T-cell (primary cell): Measurements from ENCODE around the gene ZNF280A. TPM values are rescaled to one million over a fixed set of nuclear protein-coding genes. Genes with fewer than 3 reads are reported as not detected.
"Not testable (repeated sequence)": the region's sequence is repeated elsewhere in the genome, so short reads cannot be mapped to it uniquely, and the experiment has no call there.

Experiments used
- ATAC-seq, 4 experiments: fragments of 200-7000 bp in 3 of 4; fragments of 150-1000 bp in 1 of 4; cut with Tn5 transposase; replicated peaks in 1 of 4; 1 replicate in 3 of 4; 2 replicates in 1 of 4; pipeline ENCODE4 v1.10.0; 2021; ENCODE audit warnings: moderate library complexity in 3 of 4, mild to moderate bottlenecking in 2 of 4, moderate number of reproducible peaks in 1 of 4
- CTCF ChIA-PET, 2 donors: fragments of 300-600 bp; sonication (Branson Sonifier 250); formaldehyde crosslinking; loops; one replicate each; lab custom pipeline; 2022; ENCODE audit warnings: antibody characterized with exemption in 2 of 2; lab: Charles Lee
- POLR2A ChIA-PET, 2 donors: fragments of 300-600 bp; sonication (Branson Sonifier 250); formaldehyde crosslinking; loops; one replicate each; lab custom pipeline; 2022; ENCODE audit warnings: antibody characterized with exemption in 2 of 2; lab: Charles Lee
- DNase-seq, 35 experiments: peaks; one replicate each; pipeline versions ENCODE4 v3.0.0 to v3.0.0-alpha.2; 2013 to 2023
- H3K27ac ChIP-seq: one replicate; pipeline ENCODE4 v1.5.1; 2013; ENCODE audit warnings: low read length
- H3K27me3 ChIP-seq, 2 experiments: replicated peaks in 1 of 2; 1 replicate in 1 of 2; 2 replicates in 1 of 2; pipeline versions ENCODE4 v1.6.1 to v1.7.0; 2013; ENCODE audit warnings: low read length in 1 of 2, mixed read lengths in 1 of 2; ENCODE audit not compliant: control insufficient read depth in 2 of 2, insufficient read depth in 2 of 2; ENCODE audit errors: extremely low read depth in 1 of 2
- H3K36me3 ChIP-seq, 2 donors: 1 replicate in 1 of 2; 2 replicates in 1 of 2; pipeline versions ENCODE4 v1.6.1 to v1.7.0; 2013; ENCODE audit warnings: low read length in 1 of 2; ENCODE audit not compliant: control insufficient read depth in 2 of 2, insufficient read depth in 1 of 2; ENCODE audit errors: extremely low read depth in 1 of 2
- H3K4me1 ChIP-seq, 2 experiments: 1 replicate in 1 of 2; 2 replicates in 1 of 2; pipeline versions ENCODE4 v1.6.1 to v1.7.0; 2013; ENCODE audit warnings: low read length in 2 of 2, mixed read lengths in 1 of 2; ENCODE audit not compliant: insufficient read depth in 2 of 2, control insufficient read depth in 1 of 2; ENCODE audit errors: extremely low read depth in 1 of 2
- H3K4me3 ChIP-seq, 2 donors: 1 replicate in 1 of 2; 2 replicates in 1 of 2; pipeline versions ENCODE4 v1.5.1 to v1.7.0; 2013; ENCODE audit warnings: mild to moderate bottlenecking in 2 of 2, low read length in 1 of 2, moderate library complexity in 1 of 2; ENCODE audit not compliant: control insufficient read depth in 1 of 2; ENCODE audit errors: extremely low read depth in 1 of 2
- H3K9me3 ChIP-seq: 2 replicates; pipeline ENCODE4 v1.7.0; 2013
- H3K27ac Mint-ChIP-seq, 2 donors: one replicate each; pipeline ENCODE4 v1.8.0; 2020 to 2021; ENCODE audit warnings: mild to moderate bottlenecking in 2 of 2, mixed read lengths in 2 of 2
- H3K27me3 Mint-ChIP-seq, 2 donors: one replicate each; pipeline ENCODE4 v1.8.0; 2021 to 2022; ENCODE audit warnings: mixed read lengths in 2 of 2
- H3K36me3 Mint-ChIP-seq: one replicate; pipeline ENCODE4 v1.8.0; 2021; ENCODE audit warnings: mixed read lengths
- H3K4me1 Mint-ChIP-seq, 3 donors: one replicate each; pipeline ENCODE4 v1.8.0; 2020 to 2022; ENCODE audit warnings: mixed read lengths in 3 of 3, mild to moderate bottlenecking in 1 of 3
- H3K4me3 Mint-ChIP-seq, 3 donors: one replicate each; pipeline ENCODE4 v1.8.0; 2020 to 2022; ENCODE audit warnings: mild to moderate bottlenecking in 3 of 3, mixed read lengths in 3 of 3, moderate library complexity in 3 of 3
- H3K9me3 Mint-ChIP-seq, 3 donors: one replicate each; pipeline ENCODE4 v1.8.0; 2020 to 2022; ENCODE audit warnings: mixed read lengths in 3 of 3
- WGBS: methylation state at CpG from one replicate; pipeline ENCODE4 v1.1.5; 2013; ENCODE audit warnings: missing lambda C conversion rate; ENCODE audit not compliant: insufficient coverage; 5-methylcytosine and 5-hydroxymethylcytosine counted together
- total RNA-seq, 35 experiments: library from RNA in 6 of 35; stranded (reverse) in 6 of 35; fragments of 120-200 nt in 1 of 35; gene quantifications; one replicate each; pipeline versions ENCODE4 v1.2.1 to v1.2.4 and lab custom pipeline; 2013 to 2026

ZNF280A gene
- total RNA-seq, 5 donors from 2014 or later (not counting 1 experiment from before 2014, with no cell fraction given): not detected

- peaks cover 7 to 13% of the 10 kb centered on the region in 2 donors for H3K27me3 Mint-ChIP-seq
- ATAC-seq: peak; percentile 98 to 99 (median 99)
- 3% methylated on average over 62 of the region's 72 CpGs for WGBS
- POLR2A ChIA-PET: no interaction called here
- H3K36me3 Mint-ChIP-seq: peaks cover 19% of the 10 kb centered on the region
- CTCF ChIA-PET: interaction anchor here in 1 of 2 donors (0.5 to 1.0 kb wide), 4 partner anchors 12 to 311 kb away, joined by 3 read pairs; no protein-coding TSS in a partner anchor
- peaks cover 17 to 23% (median 18%) of the 10 kb centered on the region in 3 donors for H3K4me1 Mint-ChIP-seq
- H3K27me3 ChIP-seq: peaks cover 0 to 3% of the 10 kb centered on the region in 2 experiments
- DNase-seq: peak; percentile 67 to 90 (median 77)
- no peaks in the 10 kb centered on the region for H3K36me3 ChIP-seq
- peaks cover 2 to 12% of the 10 kb centered on the region in 2 experiments for H3K4me1 ChIP-seq
- no peak within 1 kb of the TSS for H3K27ac ChIP-seq
- no peaks in the 10 kb centered on the region for H3K9me3 ChIP-seq
- H3K27ac Mint-ChIP-seq: peak within 1 kb of the TSS in 1 of 2 donors; percentile 12
- H3K4me3 ChIP-seq: peak within 1 kb of the TSS; percentile 79 to 83
- peaks cover 0 to 5% (median 0%) of the 10 kb centered on the region in 3 donors for H3K9me3 Mint-ChIP-seq
- peak within 1 kb of the TSS; percentile 76 to 82 (median 81) for H3K4me3 Mint-ChIP-seq
Measured at GRCh38 chr22:22508274-22509176, 11.5 kb downstream of the ZNF280A start, which contains the start of gene ZNF280B. Gene ZNF280B (minus strand): TSS chr22:22508742. CDS start chr22:22489398, 19,344 bp downstream.

GRCh38 chr22:22507743-22508273, 12.3 kb downstream of the ZNF280A start:
- DNase-seq: peak in 3 of 35 experiments; percentile 1 to 12 (median 4)
- no peak overlapping the region for H3K27ac ChIP-seq
- peak in 2 of 4 experiments; percentile 2 to 10 for ATAC-seq
- no peaks in the 10 kb centered on the region for H3K27me3 ChIP-seq
- H3K36me3 ChIP-seq: peaks cover 0 to 3% of the 10 kb centered on the region in 2 donors
- H3K4me3 ChIP-seq: peak overlapping the region; percentile 79 to 83
- CTCF ChIA-PET: no interaction called here
- 39% methylated on average over 11 of the region's 13 CpGs for WGBS
- Mint-ChIP-seq H3K4me3 (peak overlapping the region; percentile 76 to 82 (median 81)), H3K4me1 (peaks cover 17 to 23% (median 18%) of the 10 kb centered on the region in 3 donors), H3K27ac (peak overlapping the region in 1 of 2 donors; percentile 12), H3K27me3 (peaks cover 4 to 8% of the 10 kb centered on the region in 2 donors), H3K9me3 (peaks cover 0 to 5% (median 0%) of the 10 kb centered on the region in 3 donors), H3K36me3 (peaks cover 25% of the 10 kb centered on the region)
- peaks cover 2 to 12% of the 10 kb centered on the region in 2 experiments for H3K4me1 ChIP-seq
- POLR2A ChIA-PET: no interaction called here
- H3K9me3 ChIP-seq: no peaks in the 10 kb centered on the region

- no peak for ATAC-seq
- Mint-ChIP-seq H3K9me3 (peaks cover 0 to 5% (median 0%) of the 10 kb centered on the region in 3 donors), H3K4me1 (peaks cover 17 to 23% (median 18%) of the 10 kb centered on the region in 3 donors), H3K27me3 (no peaks in the 10 kb centered on the region), H3K36me3 (peaks cover 36% of the 10 kb centered on the region), H3K27ac (no peak overlapping the region), H3K4me3 (peak overlapping the region in 2 of 3 donors; percentile 42 to 76)
- H3K4me1 ChIP-seq: peaks cover 2 to 12% of the 10 kb centered on the region in 2 experiments
- H3K27me3 ChIP-seq: no peaks in the 10 kb centered on the region
- POLR2A ChIA-PET: no interaction called here
- CTCF ChIA-PET: no interaction called here
- H3K9me3 ChIP-seq: no peaks in the 10 kb centered on the region
- WGBS: no CpG with 5 or more reads among the region's 1 CpG
- no peak overlapping the region for H3K27ac ChIP-seq
- peaks cover 0 to 3% of the 10 kb centered on the region in 2 donors for H3K36me3 ChIP-seq
- no peak overlapping the region for H3K4me3 ChIP-seq
- no peak for DNase-seq
Measured at GRCh38 chr22:22506736-22507135, 13.3 kb downstream of the ZNF280A start.

GRCh38 chr22:22498267-22498666, 21.8 kb downstream of the ZNF280A start:
- Histone ChIP-seq H3K27ac (no peak overlapping the region), H3K9me3 (no peaks in the 10 kb centered on the region), H3K27me3 (no peaks in the 10 kb centered on the region), H3K4me3 (no peak overlapping the region), H3K36me3 (peaks cover 0 to 4% of the 10 kb centered on the region in 2 donors), H3K4me1 (no peaks in the 10 kb centered on the region)
- no CpG with 5 or more reads among the region's 2 CpGs for WGBS
- Mint-ChIP-seq H3K27ac (no peak overlapping the region), H3K9me3 (no peaks in the 10 kb centered on the region), H3K36me3 (peaks cover 28% of the 10 kb centered on the region), H3K27me3 (no peaks in the 10 kb centered on the region), H3K4me3 (no peak overlapping the region), H3K4me1 (no peaks in the 10 kb centered on the region)
- POLR2A ChIA-PET: no interaction called here
- CTCF ChIA-PET: no interaction called here
- ATAC-seq (no peak), DNase-seq (no peak)

GRCh38 chr22:22491589-22491988, 28.5 kb downstream of the ZNF280A start:
- not testable (repeated sequence) for H3K4me3 ChIP-seq, H3K4me3 Mint-ChIP-seq, H3K27ac ChIP-seq, H3K27me3 ChIP-seq, ATAC-seq, DNase-seq, H3K9me3 ChIP-seq, H3K4me1 ChIP-seq, H3K27me3 Mint-ChIP-seq, H3K4me1 Mint-ChIP-seq, H3K9me3 Mint-ChIP-seq, H3K27ac Mint-ChIP-seq
- H3K36me3 ChIP-seq: peaks cover 3 to 11% of the 10 kb centered on the region in 2 donors
- 97% methylated on average over 3 of the region's 3 CpGs for WGBS
- POLR2A ChIA-PET: interaction anchor here in 1 of 2 donors (0.7 kb wide), 1 partner anchor 22 kb away, joined by 3 read pairs; no protein-coding TSS in a partner anchor
- peaks cover 38% of the 10 kb centered on the region for H3K36me3 Mint-ChIP-seq
- CTCF ChIA-PET: interaction anchor here in 1 of 2 donors (0.6 kb wide), 2 partner anchors 151 to 643 kb away, joined by 4 to 9 read pairs; no protein-coding TSS in a partner anchor

GRCh38 chr22:22488736-22489135, 31.3 kb downstream of the ZNF280A start:
- H3K27me3 Mint-ChIP-seq: no peaks in the 10 kb centered on the region
- WGBS: 94% methylated on average over 3 of the region's 5 CpGs
- H3K27me3 ChIP-seq: no peaks in the 10 kb centered on the region
- no peak overlapping the region for H3K4me3 ChIP-seq
- no peaks in the 10 kb centered on the region for H3K4me1 Mint-ChIP-seq
- ChIA-PET CTCF (no interaction called here), POLR2A (no interaction called here)
- H3K36me3 Mint-ChIP-seq: peaks cover 41% of the 10 kb centered on the region
- no peak for DNase-seq
- no peaks in the 10 kb centered on the region for H3K9me3 Mint-ChIP-seq
- ATAC-seq: no peak
- H3K36me3 ChIP-seq: peaks cover 3 to 8% of the 10 kb centered on the region in 2 donors
- H3K4me1 ChIP-seq: no peaks in the 10 kb centered on the region
- H3K9me3 ChIP-seq: no peaks in the 10 kb centered on the region
- H3K27ac ChIP-seq: no peak overlapping the region
- no peak overlapping the region for H3K27ac Mint-ChIP-seq
- no peak overlapping the region for H3K4me3 Mint-ChIP-seq
